Astrocyte (in vitro differentiated cells and primary cell): ENCODE data around the gene C2orf76. TPM values are rescaled to one million over a fixed set of nuclear protein-coding genes. Genes with fewer than 3 reads are reported as not detected.

Experiments used
- DNase-seq: peaks from one replicate; pipeline ENCODE4 v3.0.0-alpha.2; 2010; ENCODE audit warnings: low read depth
- FAIRE-seq: peaks from 2 replicates; lab custom pipeline; 2011; peaks lifted over from hg19 to GRCh38; lab: Jason Lieb, UNC
- H2AFZ ChIP-seq: 2 replicates; pipeline ENCODE4 v1.6.0; 2012; ENCODE audit warnings: low read depth, low read length, inconsistent platforms
- H3K27ac ChIP-seq: 2 replicates; pipeline ENCODE4 v1.5.1; 2011; ENCODE audit warnings: low read depth, low read length, inconsistent platforms
- H3K27me3 ChIP-seq: 2 replicates; pipeline ENCODE4 v1.6.0; 2011; ENCODE audit warnings: low read length, inconsistent platforms; ENCODE audit not compliant: insufficient read depth
- H3K36me3 ChIP-seq: 2 replicates; pipeline ENCODE4 v1.5.1; 2011; ENCODE audit warnings: low read length, inconsistent platforms; ENCODE audit not compliant: insufficient read depth
- H3K4me1 ChIP-seq: 2 replicates; pipeline ENCODE4 v1.5.1; 2011; ENCODE audit warnings: low read length, inconsistent platforms; ENCODE audit not compliant: insufficient read depth
- H3K4me2 ChIP-seq: 2 replicates; pipeline ENCODE4 v1.6.0; 2012; ENCODE audit warnings: low read length, inconsistent platforms
- H3K4me3 ChIP-seq: 2 replicates; pipeline ENCODE4 v1.5.1; 2011; ENCODE audit warnings: low read depth, mild to moderate bottlenecking, low read length, inconsistent platforms; ENCODE audit not compliant: insufficient read depth
- H3K79me2 ChIP-seq: 2 replicates; pipeline ENCODE4 v1.6.0; 2012; ENCODE audit warnings: mild to moderate bottlenecking, low read length, inconsistent platforms; ENCODE audit not compliant: insufficient read depth
- H3K9ac ChIP-seq: 2 replicates; pipeline ENCODE4 v1.6.0; 2012; ENCODE audit warnings: mild to moderate bottlenecking, low read length, inconsistent platforms
- H3K9me3 ChIP-seq: 2 replicates; pipeline ENCODE4 v1.5.1; 2012; ENCODE audit warnings: low read depth, mild to moderate bottlenecking, low read length, inconsistent platforms; ENCODE audit not compliant: insufficient read depth
- H4K20me1 ChIP-seq: 2 replicates; pipeline ENCODE4 v1.6.0; 2012; ENCODE audit warnings: low read length, inconsistent platforms; ENCODE audit not compliant: insufficient read depth
- H3K27ac Mint-ChIP-seq: one replicate; pipeline ENCODE4 v1.8.0; 2021; ENCODE audit warnings: mild to moderate bottlenecking, mixed read lengths; ENCODE audit not compliant: unreplicated experiment
- H3K27me3 Mint-ChIP-seq: one replicate; pipeline ENCODE4 v1.8.0; 2021; ENCODE audit warnings: low read depth, mixed read lengths; ENCODE audit not compliant: unreplicated experiment
- H3K36me3 Mint-ChIP-seq: one replicate; pipeline ENCODE4 v1.8.0; 2021; ENCODE audit warnings: low read depth, mixed read lengths; ENCODE audit not compliant: unreplicated experiment
- H3K4me1 Mint-ChIP-seq: one replicate; pipeline ENCODE4 v1.8.0; 2021; ENCODE audit warnings: low read depth, mixed read lengths; ENCODE audit not compliant: unreplicated experiment
- H3K4me3 Mint-ChIP-seq: one replicate; pipeline ENCODE4 v1.8.0; 2021; ENCODE audit warnings: mild to moderate bottlenecking, moderate library complexity, mixed read lengths; ENCODE audit not compliant: unreplicated experiment
- H3K9me3 Mint-ChIP-seq: one replicate; pipeline ENCODE4 v1.8.0; 2021; ENCODE audit warnings: mild to moderate bottlenecking, mixed read lengths; ENCODE audit not compliant: unreplicated experiment
- CTCF ChIP-seq: IDR thresholded peaks from 2 replicates; pipeline ENCODE4 v1.5.1; 2011; ENCODE audit warnings: low read depth, mild to moderate bottlenecking, inconsistent platforms, low read length, moderate library complexity; ENCODE audit not compliant: insufficient read depth
- EZH2 ChIP-seq: IDR thresholded peaks from 2 replicates; pipeline ENCODE4 v1.6.1; 2012; ENCODE audit warnings: mild to moderate bottlenecking, low read length, inconsistent platforms; ENCODE audit not compliant: insufficient read depth
- total RNA-seq: library from RNA; stranded (reverse); gene quantifications from 2 replicates; pipeline ENCODE4 v1.2.1, GENCODE V29; 2021

C2orf76 gene
- total RNA-seq, 1 donor from 2014 or later: 9.2 TPM

GRCh38 chr2:119263025-119263424 lies 103.6 kb downstream of the C2orf76 start:
- no peak for DNase-seq
- no peak overlapping the region for H3K27ac Mint-ChIP-seq
- TF ChIP-seq CTCF: no peak
- no peak for TF ChIP-seq EZH2
- peaks cover 4% of the 10 kb centered on the region for H3K27me3 Mint-ChIP-seq
- no peak overlapping the region for H3K27ac ChIP-seq
- no peak for FAIRE-seq
- peaks cover 7% of the 10 kb centered on the region for H3K4me1 ChIP-seq
- H3K4me2 ChIP-seq: no peak overlapping the region
- no peaks in the 10 kb centered on the region for H3K27me3 ChIP-seq
- no peaks in the 10 kb centered on the region for H3K79me2 ChIP-seq
- no peaks in the 10 kb centered on the region for H3K36me3 ChIP-seq
- H3K4me3 Mint-ChIP-seq: no peak overlapping the region
- no peak overlapping the region for H2AFZ ChIP-seq
- H3K4me3 ChIP-seq: no peak overlapping the region
- no peaks in the 10 kb centered on the region for H3K9me3 Mint-ChIP-seq
- H3K9ac ChIP-seq: no peak overlapping the region
- H4K20me1 ChIP-seq: no peaks in the 10 kb centered on the region
- peaks cover 20% of the 10 kb centered on the region for H3K36me3 Mint-ChIP-seq
- H3K9me3 ChIP-seq: no peaks in the 10 kb centered on the region
- peaks cover 24% of the 10 kb centered on the region for H3K4me1 Mint-ChIP-seq

GRCh38 chr2:119261493-119262225 lies 105.0 kb downstream of the C2orf76 start:
- no peak for TF ChIP-seq CTCF
- no peak for TF ChIP-seq EZH2
- FAIRE-seq: peak; percentile 20
- Histone ChIP-seq H3K9me3 (no peaks in the 10 kb centered on the region), H3K79me2 (no peaks in the 10 kb centered on the region), H2AFZ (no peak overlapping the region), H3K4me3 (no peak overlapping the region), H3K27ac (no peak overlapping the region), H3K27me3 (no peaks in the 10 kb centered on the region), H3K4me2 (no peak overlapping the region), H4K20me1 (no peaks in the 10 kb centered on the region), H3K9ac (no peak overlapping the region), H3K36me3 (no peaks in the 10 kb centered on the region), H3K4me1 (peaks cover 7% of the 10 kb centered on the region)
- no peaks in the 10 kb centered on the region for H3K9me3 Mint-ChIP-seq
- no peak overlapping the region for H3K4me3 Mint-ChIP-seq
- no peak for DNase-seq
- peaks cover 19% of the 10 kb centered on the region for H3K36me3 Mint-ChIP-seq
- H3K27me3 Mint-ChIP-seq: peaks cover 4% of the 10 kb centered on the region
- H3K27ac Mint-ChIP-seq: peak overlapping the region; percentile 29
- H3K4me1 Mint-ChIP-seq: peaks cover 26% of the 10 kb centered on the region
